LNCAP (cell line): Measurements from ENCODE around the gene MALSU1.

Experiments
- TF ChIP-seq, protein P1 (sequence below): fragments of 450-650 bp; IDR thresholded peaks from 2 replicates; pipeline ENCODE4 v1.5.1; 2017; ENCODE audit warnings: mild to moderate bottlenecking

Gene MALSU1

DNA sequence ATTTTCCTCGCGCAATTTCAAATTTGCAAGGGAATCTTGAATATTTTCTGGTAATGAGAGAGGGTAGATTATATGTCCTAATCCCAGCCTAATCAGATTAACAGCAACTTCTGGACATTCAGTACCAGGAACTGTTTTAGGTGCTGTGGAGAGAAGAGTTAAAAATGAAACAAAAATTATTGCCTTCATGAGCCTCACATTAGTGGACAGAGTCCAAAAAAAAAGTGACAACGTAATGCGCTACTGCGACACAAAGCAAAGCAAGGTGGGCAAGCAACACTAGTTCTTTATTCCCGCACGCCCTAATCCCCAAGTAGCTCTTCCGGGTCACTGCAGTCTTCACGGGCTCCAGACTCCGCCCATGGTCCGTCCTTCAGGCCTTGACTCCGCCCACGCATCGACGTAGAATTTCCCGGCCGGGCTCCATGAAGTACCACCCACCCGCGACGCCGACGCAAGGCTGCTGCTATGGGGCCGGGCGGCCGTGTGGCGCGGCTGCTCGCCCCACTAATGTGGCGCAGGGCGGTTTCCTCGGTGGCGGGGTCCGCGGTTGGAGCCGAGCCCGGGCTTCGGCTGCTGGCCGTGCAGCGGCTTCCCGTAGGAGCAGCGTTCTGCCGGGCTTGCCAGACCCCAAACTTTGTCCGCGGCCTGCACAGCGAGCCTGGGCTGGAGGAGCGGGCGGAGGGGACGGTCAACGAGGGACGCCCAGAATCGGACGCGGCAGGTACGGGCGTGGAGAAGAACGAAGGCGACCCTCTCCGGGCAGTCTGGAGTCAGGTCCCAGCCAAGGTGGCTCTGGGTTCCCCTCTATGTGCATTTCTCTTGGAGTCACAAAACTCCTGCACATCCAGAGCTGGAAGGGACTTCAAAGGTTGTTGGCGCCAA lies at the start of gene MALSU1:
MALSU1 (plus strand) TSS at position 455 of the 885 bp plus-strand sequence; CDS start at position 469, 14 bp downstream.
- TF ChIP-seq, protein P1, sequence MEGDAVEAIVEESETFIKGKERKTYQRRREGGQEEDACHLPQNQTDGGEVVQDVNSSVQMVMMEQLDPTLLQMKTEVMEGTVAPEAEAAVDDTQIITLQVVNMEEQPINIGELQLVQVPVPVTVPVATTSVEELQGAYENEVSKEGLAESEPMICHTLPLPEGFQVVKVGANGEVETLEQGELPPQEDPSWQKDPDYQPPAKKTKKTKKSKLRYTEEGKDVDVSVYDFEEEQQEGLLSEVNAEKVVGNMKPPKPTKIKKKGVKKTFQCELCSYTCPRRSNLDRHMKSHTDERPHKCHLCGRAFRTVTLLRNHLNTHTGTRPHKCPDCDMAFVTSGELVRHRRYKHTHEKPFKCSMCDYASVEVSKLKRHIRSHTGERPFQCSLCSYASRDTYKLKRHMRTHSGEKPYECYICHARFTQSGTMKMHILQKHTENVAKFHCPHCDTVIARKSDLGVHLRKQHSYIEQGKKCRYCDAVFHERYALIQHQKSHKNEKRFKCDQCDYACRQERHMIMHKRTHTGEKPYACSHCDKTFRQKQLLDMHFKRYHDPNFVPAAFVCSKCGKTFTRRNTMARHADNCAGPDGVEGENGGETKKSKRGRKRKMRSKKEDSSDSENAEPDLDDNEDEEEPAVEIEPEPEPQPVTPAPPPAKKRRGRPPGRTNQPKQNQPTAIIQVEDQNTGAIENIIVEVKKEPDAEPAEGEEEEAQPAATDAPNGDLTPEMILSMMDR = no peak

DNA sequence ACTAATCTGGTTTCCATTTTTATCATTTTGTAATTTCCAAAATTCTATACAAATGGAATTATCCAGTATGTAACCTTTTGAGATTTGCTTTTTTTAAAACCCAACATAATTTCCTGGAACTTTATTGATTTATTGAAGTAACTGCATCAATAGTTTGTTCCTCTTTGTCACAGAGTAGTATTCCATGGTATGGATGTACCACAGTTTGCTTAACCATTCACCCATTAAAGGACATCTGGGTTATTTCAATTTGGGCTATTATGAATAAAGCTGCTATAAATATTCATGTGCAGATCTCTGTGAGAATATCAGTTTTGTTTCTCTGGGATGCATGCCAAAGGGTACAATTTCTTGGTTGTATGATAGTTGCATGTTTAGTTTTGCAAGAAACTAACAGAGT lies 49.7 kb upstream of the MALSU1 start:
- TF ChIP-seq, protein P1 = no peak

DNA sequence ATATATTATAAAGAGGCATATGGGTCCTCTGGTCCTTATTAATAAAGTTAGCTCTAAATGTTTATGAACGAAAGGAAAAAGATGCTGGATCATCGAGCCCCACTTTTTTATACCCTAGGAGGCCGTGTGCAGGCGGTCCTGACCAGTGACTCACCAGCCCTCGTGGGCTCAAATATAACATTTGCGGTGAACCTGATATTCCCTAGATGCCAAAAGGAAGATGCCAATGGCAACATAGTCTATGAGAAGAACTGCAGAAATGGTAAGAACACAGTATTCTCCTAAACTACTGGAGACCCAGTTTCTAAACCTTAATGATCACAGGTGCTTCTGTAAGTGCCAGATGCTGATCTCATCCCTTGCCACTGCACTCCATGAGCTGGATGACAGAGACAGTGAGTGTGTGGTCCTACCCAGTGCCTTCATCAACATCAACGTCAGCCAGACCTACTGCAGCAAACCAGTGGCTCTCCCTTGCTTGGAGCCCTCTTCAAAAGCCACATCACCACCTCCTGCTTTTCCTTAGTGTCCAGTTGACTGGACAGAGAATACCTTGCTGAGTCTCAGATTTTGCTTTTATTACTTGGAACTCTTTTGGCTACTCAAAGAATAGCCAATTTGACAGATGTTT lies 45.0 kb upstream of the MALSU1 start:
- TF ChIP-seq, protein P1 = no peak

DNA sequence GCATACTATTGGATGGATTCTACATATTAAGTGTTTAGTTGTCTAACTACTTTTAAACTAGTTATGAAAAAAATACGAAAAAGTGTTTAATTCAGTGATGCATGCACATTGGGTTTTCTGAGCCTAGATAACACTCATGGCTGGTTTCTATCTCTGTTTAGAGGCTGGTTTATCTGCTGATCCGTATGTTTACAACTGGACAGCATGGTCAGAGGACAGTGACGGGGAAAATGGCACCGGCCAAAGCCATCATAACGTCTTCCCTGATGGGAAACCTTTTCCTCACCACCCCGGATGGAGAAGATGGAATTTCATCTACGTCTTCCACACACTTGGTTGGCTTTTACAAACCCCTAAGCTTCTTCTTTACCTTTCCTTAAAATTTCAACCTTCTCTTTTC lies 42.4 kb upstream of the MALSU1 start:
- TF ChIP-seq, protein P1 = no peak

DNA sequence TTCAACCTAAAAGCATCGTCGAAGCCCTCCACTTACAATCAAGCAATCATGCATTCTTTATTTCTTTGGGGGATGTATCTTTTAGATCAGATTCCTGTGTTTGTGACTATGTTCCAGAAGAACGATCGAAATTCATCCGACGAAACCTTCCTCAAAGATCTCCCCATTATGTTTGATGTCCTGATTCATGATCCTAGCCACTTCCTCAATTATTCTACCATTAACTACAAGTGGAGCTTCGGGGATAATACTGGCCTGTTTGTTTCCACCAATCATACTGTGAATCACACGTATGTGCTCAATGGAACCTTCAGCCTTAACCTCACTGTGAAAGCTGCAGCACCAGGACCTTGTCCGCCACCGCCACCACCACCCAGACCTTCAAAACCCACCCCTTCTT lies 38.8 kb upstream of the MALSU1 start:
- TF ChIP-seq, protein P1 = no peak

DNA sequence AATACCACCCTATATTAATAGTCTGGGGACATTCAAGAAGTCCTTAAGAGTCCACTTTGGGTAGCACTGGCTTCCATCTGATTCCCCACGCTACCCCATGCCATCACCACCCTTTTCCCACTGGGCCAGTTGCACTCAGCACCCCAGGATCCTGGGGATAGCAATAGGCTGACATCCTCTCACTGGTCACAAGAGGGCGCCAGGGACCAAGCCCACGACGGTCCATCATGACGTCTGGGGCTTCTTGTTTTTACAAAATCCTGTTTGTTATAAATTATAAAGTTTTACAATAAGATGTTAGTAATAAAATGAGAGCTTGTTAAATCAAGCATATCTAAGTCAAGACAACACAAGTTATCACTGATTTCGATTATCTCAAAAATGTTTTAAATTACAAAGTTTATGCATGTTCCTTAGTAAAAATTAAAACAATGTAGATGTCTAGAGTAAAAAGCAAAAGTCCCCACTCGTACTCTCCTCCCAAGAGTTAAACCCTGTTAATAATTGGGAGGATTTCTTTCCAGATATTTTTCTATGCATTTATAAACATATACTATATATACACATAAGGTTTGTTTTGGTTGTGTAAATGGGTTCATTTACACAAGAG lies 37.2 kb upstream of the MALSU1 start:
- TF ChIP-seq, protein P1 = peak; percentile 96

DNA sequence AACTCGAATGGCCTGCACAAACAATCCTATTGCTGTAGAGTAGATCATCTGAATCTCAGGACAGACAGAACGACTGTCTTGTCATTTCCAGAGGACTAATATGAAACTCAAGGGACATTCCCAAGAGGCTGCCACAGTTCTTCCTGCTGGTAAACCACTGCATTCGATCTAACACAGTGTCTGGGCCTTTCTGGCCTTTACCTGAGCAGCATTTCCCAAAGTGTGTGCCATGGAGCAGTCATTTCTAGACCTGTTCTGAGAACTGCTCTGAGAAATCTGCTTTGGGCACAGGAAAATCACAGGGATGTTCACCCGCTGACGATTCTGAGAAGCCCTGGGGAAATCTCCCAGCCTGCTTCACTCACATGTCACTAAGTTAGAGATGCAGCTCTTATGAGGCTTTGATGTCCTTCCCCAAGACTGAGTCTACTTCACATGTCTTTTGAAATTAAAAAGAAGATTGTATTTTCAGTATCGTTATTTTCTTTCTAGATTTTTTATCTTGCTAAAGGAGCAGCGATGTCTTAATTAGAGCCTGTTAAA lies 34.2 kb upstream of the MALSU1 start:
- TF ChIP-seq, protein P1 = no peak
